ENCODE measurements around the gene SHB.

Gene SHB

GRCh38 chr9:37961351-37961750 lies 107.7 kb downstream of the SHB start:
- H3K36me3 ChIP-seq (ENCODE audit: control insufficient read depth in 1 of 2, insufficient read depth in 2 of 2, low read depth in 1 of 2, low read length in 2 of 2) = peaks cover 0 to 58% of the 10 kb centered on the region in 2 experiments
- H3K4me3 ChIP-seq (ENCODE audit: insufficient read depth in 1 of 2, low read depth in 1 of 2, low read length in 2 of 2) = no peak overlapping the region
- H3K4me2 ChIP-seq (ENCODE audit: low read length, poor library complexity, severe bottlenecking) = no peak overlapping the region
- H2BK120ac ChIP-seq (ENCODE audit: low read depth, low read length) = no peak overlapping the region
- H2BK5ac ChIP-seq (ENCODE audit: low read depth, low read length, poor library complexity, severe bottlenecking) = no peak overlapping the region
- no peak overlapping the region for H3K23ac ChIP-seq (ENCODE audit: low read length in 2 of 2)
- no peak overlapping the region for H3K14ac ChIP-seq (ENCODE audit: low read length in 2 of 2)
- no peak overlapping the region for H3K18ac ChIP-seq (ENCODE audit: low read depth in 1 of 2, low read length in 2 of 2)
- H3K4me1 ChIP-seq (ENCODE audit: control insufficient read depth, insufficient read depth, low read depth, low read length) = peaks cover 50% of the 10 kb centered on the region
- H2BK15ac ChIP-seq (ENCODE audit: low read depth, poor library complexity, severe bottlenecking) = peak overlapping the region; percentile 58
- 97% methylated on average over 3 of the region's 3 CpGs for WGBS
- no peak overlapping the region for H2AFZ ChIP-seq (ENCODE audit: low read depth, low read length)
- no peak overlapping the region for H2AK5ac ChIP-seq (ENCODE audit: low read length, severe bottlenecking)
- no peak overlapping the region for H3K4ac ChIP-seq (ENCODE audit: low read depth in 1 of 2, low read length in 2 of 2)
- H3K27ac ChIP-seq (ENCODE audit: low read length, poor library complexity, severe bottlenecking) = no peak overlapping the region
- no peak overlapping the region for H3K9ac ChIP-seq (ENCODE audit: low read length)
- no peak overlapping the region for H4K8ac ChIP-seq (ENCODE audit: low read length)
- no peak overlapping the region for H2BK12ac ChIP-seq (ENCODE audit: low read length in 2 of 2)
- H4K91ac ChIP-seq (ENCODE audit: low read length) = no peak overlapping the region
- H3K79me1 ChIP-seq (replicated peaks; ENCODE audit: low read length, poor library complexity, severe bottlenecking) = peaks cover 38% of the 10 kb centered on the region
- no peaks in the 10 kb centered on the region for H3K27me3 ChIP-seq (ENCODE audit: control insufficient read depth in 1 of 2, insufficient read depth in 1 of 2, low read length in 2 of 2)
- DNase-seq = no peak
- H3K9me3 ChIP-seq (ENCODE audit: control insufficient read depth, low read length) = no peaks in the 10 kb centered on the region

- Histone ChIP-seq H3K4me1 (ENCODE audit: control insufficient read depth, insufficient read depth, low read depth, low read length) (peaks cover 52% of the 10 kb centered on the region), H4K8ac (ENCODE audit: low read length) (peak overlapping the region; percentile 61), H3K27me3 (ENCODE audit: control insufficient read depth in 1 of 2, insufficient read depth in 1 of 2, low read length in 2 of 2) (no peaks in the 10 kb centered on the region), H3K23ac (ENCODE audit: low read length in 2 of 2) (no peak overlapping the region), H2AFZ (ENCODE audit: low read depth, low read length) (no peak overlapping the region), H3K4me2 (ENCODE audit: low read length, poor library complexity, severe bottlenecking) (no peak overlapping the region), H3K18ac (ENCODE audit: low read depth in 1 of 2, low read length in 2 of 2) (no peak overlapping the region), H3K36me3 (ENCODE audit: control insufficient read depth in 1 of 2, insufficient read depth in 2 of 2, low read depth in 1 of 2, low read length in 2 of 2) (peaks cover 2 to 65% of the 10 kb centered on the region in 2 experiments), H3K79me1 (replicated peaks; ENCODE audit: low read length, poor library complexity, severe bottlenecking) (peaks cover 40% of the 10 kb centered on the region), H2BK12ac (ENCODE audit: low read length in 2 of 2) (no peak overlapping the region), H3K9me3 (ENCODE audit: control insufficient read depth, low read length) (no peaks in the 10 kb centered on the region), H3K9ac (ENCODE audit: low read length) (no peak overlapping the region), H4K91ac (ENCODE audit: low read length) (no peak overlapping the region), H2AK5ac (ENCODE audit: low read length, severe bottlenecking) (peak overlapping the region; percentile 13), H3K4ac (ENCODE audit: low read depth in 1 of 2, low read length in 2 of 2) (no peak overlapping the region), H3K27ac (ENCODE audit: low read length, poor library complexity, severe bottlenecking) (no peak overlapping the region), H3K14ac (ENCODE audit: low read length in 2 of 2) (no peak overlapping the region), H2BK5ac (ENCODE audit: low read depth, low read length, poor library complexity, severe bottlenecking) (no peak overlapping the region), H3K4me3 (ENCODE audit: insufficient read depth in 1 of 2, low read depth in 1 of 2, low read length in 2 of 2) (no peak overlapping the region), H2BK15ac (ENCODE audit: low read depth, poor library complexity, severe bottlenecking) (no peak overlapping the region), H2BK120ac (ENCODE audit: low read depth, low read length) (no peak overlapping the region)
- WGBS = 98% methylated on average over 3 of the region's 3 CpGs
- DNase-seq = no peak
These were observed 108.4 kb downstream of the SHB start for GRCh38 chr9:37960631-37961030.

GRCh38 chr9:37959976-37960375 lies 109.1 kb downstream of the SHB start:
- no peak overlapping the region for H2AK5ac ChIP-seq (ENCODE audit: low read length, severe bottlenecking)
- H3K27ac ChIP-seq (ENCODE audit: low read length, poor library complexity, severe bottlenecking) = no peak overlapping the region
- no peak overlapping the region for H3K23ac ChIP-seq (ENCODE audit: low read length in 2 of 2)
- no peak overlapping the region for H2BK12ac ChIP-seq (ENCODE audit: low read length in 2 of 2)
- no peak overlapping the region for H2BK5ac ChIP-seq (ENCODE audit: low read depth, low read length, poor library complexity, severe bottlenecking)
- no peak overlapping the region for H3K14ac ChIP-seq (ENCODE audit: low read length in 2 of 2)
- no peak overlapping the region for H4K91ac ChIP-seq (ENCODE audit: low read length)
- H3K4me3 ChIP-seq (ENCODE audit: insufficient read depth in 1 of 2, low read depth in 1 of 2, low read length in 2 of 2) = no peak overlapping the region
- no peak overlapping the region for H2AFZ ChIP-seq (ENCODE audit: low read depth, low read length)
- H3K27me3 ChIP-seq (ENCODE audit: control insufficient read depth in 1 of 2, insufficient read depth in 1 of 2, low read length in 2 of 2) = no peaks in the 10 kb centered on the region
- H3K4me1 ChIP-seq (ENCODE audit: control insufficient read depth, insufficient read depth, low read depth, low read length) = peaks cover 50% of the 10 kb centered on the region
- H3K79me1 ChIP-seq (replicated peaks; ENCODE audit: low read length, poor library complexity, severe bottlenecking) = peaks cover 42% of the 10 kb centered on the region
- no peak overlapping the region for H3K18ac ChIP-seq (ENCODE audit: low read depth in 1 of 2, low read length in 2 of 2)
- H4K8ac ChIP-seq (ENCODE audit: low read length) = no peak overlapping the region
- no peak overlapping the region for H3K4ac ChIP-seq (ENCODE audit: low read depth in 1 of 2, low read length in 2 of 2)
- peaks cover 8 to 71% of the 10 kb centered on the region in 2 experiments for H3K36me3 ChIP-seq (ENCODE audit: control insufficient read depth in 1 of 2, insufficient read depth in 2 of 2, low read depth in 1 of 2, low read length in 2 of 2)
- no peak overlapping the region for H2BK15ac ChIP-seq (ENCODE audit: low read depth, poor library complexity, severe bottlenecking)
- H2BK120ac ChIP-seq (ENCODE audit: low read depth, low read length) = no peak overlapping the region
- H3K4me2 ChIP-seq (ENCODE audit: low read length, poor library complexity, severe bottlenecking) = no peak overlapping the region
- no peaks in the 10 kb centered on the region for H3K9me3 ChIP-seq (ENCODE audit: control insufficient read depth, low read length)
- H3K9ac ChIP-seq (ENCODE audit: low read length) = no peak overlapping the region
- DNase-seq = no peak
- WGBS = 80% methylated on average over 2 of the region's 4 CpGs

- Histone ChIP-seq H2BK12ac (ENCODE audit: low read length in 2 of 2) (no peak overlapping the region), H3K79me1 (replicated peaks; ENCODE audit: low read length, poor library complexity, severe bottlenecking) (peaks cover 43% of the 10 kb centered on the region), H2AFZ (ENCODE audit: low read depth, low read length) (no peak overlapping the region), H2BK15ac (ENCODE audit: low read depth, poor library complexity, severe bottlenecking) (no peak overlapping the region), H3K4me1 (ENCODE audit: control insufficient read depth, insufficient read depth, low read depth, low read length) (peaks cover 51% of the 10 kb centered on the region), H2AK5ac (ENCODE audit: low read length, severe bottlenecking) (no peak overlapping the region), H3K9ac (ENCODE audit: low read length) (no peak overlapping the region), H2BK120ac (ENCODE audit: low read depth, low read length) (no peak overlapping the region), H4K8ac (ENCODE audit: low read length) (no peak overlapping the region), H3K4me3 (ENCODE audit: insufficient read depth in 1 of 2, low read depth in 1 of 2, low read length in 2 of 2) (no peak overlapping the region), H3K14ac (ENCODE audit: low read length in 2 of 2) (no peak overlapping the region), H3K4ac (ENCODE audit: low read depth in 1 of 2, low read length in 2 of 2) (no peak overlapping the region), H3K18ac (ENCODE audit: low read depth in 1 of 2, low read length in 2 of 2) (no peak overlapping the region), H4K91ac (ENCODE audit: low read length) (no peak overlapping the region), H3K27me3 (ENCODE audit: control insufficient read depth in 1 of 2, insufficient read depth in 1 of 2, low read length in 2 of 2) (no peaks in the 10 kb centered on the region), H2BK5ac (ENCODE audit: low read depth, low read length, poor library complexity, severe bottlenecking) (no peak overlapping the region), H3K36me3 (ENCODE audit: control insufficient read depth in 1 of 2, insufficient read depth in 2 of 2, low read depth in 1 of 2, low read length in 2 of 2) (peaks cover 18 to 74% of the 10 kb centered on the region in 2 experiments), H3K9me3 (ENCODE audit: control insufficient read depth, low read length) (no peaks in the 10 kb centered on the region), H3K27ac (ENCODE audit: low read length, poor library complexity, severe bottlenecking) (no peak overlapping the region), H3K23ac (ENCODE audit: low read length in 2 of 2) (no peak overlapping the region), H3K4me2 (ENCODE audit: low read length, poor library complexity, severe bottlenecking) (no peak overlapping the region)
- 94% methylated on average over 7 of the region's 9 CpGs for whole genome bisulfite sequencing
- no peak for DNase-seq
These were observed 110.9 kb downstream of the SHB start for GRCh38 chr9:37958154-37958553.

All from mesenchymal stem cell (in vitro differentiated cells and primary cell).